Liver (tissue), 9 donors: ENCODE data around the gene FASN. TPM values are rescaled to one million over a fixed set of nuclear protein-coding genes. Genes with fewer than 3 reads are reported as not detected.
A peak's percentile ranks its signal among the peaks of the same experiment; 100 is the strongest.

Experiments used
- DNase-seq: peaks from one replicate; pipeline ENCODE4 v3.0.0-alpha.2; 2017; ENCODE audit warnings: low spot score
- H3K27ac ChIP-seq, 2 donors: one replicate each; pipeline ENCODE4 v1.7.0; 2013; ENCODE audit warnings: inconsistent platforms in 2 of 2, low read length in 2 of 2, control low read depth in 1 of 2, low read depth in 1 of 2, mild to moderate bottlenecking in 1 of 2
- H3K27me3 ChIP-seq, 4 donors: one replicate each; pipeline versions ENCODE4 v1.6.1 to v1.7.0; 2013; ENCODE audit warnings: low read length in 3 of 4, inconsistent platforms in 1 of 4, mild to moderate bottlenecking in 1 of 4, moderate library complexity in 1 of 4; ENCODE audit not compliant: control insufficient read depth in 4 of 4, insufficient read depth in 4 of 4
- H3K36me3 ChIP-seq, 4 donors: one replicate each; pipeline versions ENCODE4 v1.6.1 to v1.7.0; 2013; ENCODE audit warnings: low read length in 3 of 4, mild to moderate bottlenecking in 3 of 4, low read depth in 1 of 4, moderate library complexity in 1 of 4; ENCODE audit not compliant: control insufficient read depth in 4 of 4, insufficient read depth in 3 of 4
- H3K4me1 ChIP-seq, 4 donors: one replicate each; pipeline versions ENCODE4 v1.6.1 to v1.7.0; 2013; ENCODE audit warnings: low read length in 3 of 4, mild to moderate bottlenecking in 3 of 4, moderate library complexity in 1 of 4; ENCODE audit not compliant: control insufficient read depth in 4 of 4, insufficient read depth in 4 of 4
- H3K4me3 ChIP-seq, 3 donors: one replicate each; pipeline versions ENCODE4 v1.6.1 to v1.7.0; 2013; ENCODE audit warnings: low read length in 3 of 3, control low read depth in 1 of 3, low read depth in 1 of 3, mild to moderate bottlenecking in 1 of 3
- H3K9ac ChIP-seq, 2 donors: one replicate each; pipeline ENCODE4 v1.7.0; 2013; ENCODE audit warnings: low read length in 2 of 2, mild to moderate bottlenecking in 2 of 2, moderate library complexity in 2 of 2, control low read depth in 1 of 2, low read depth in 1 of 2
- H3K9me3 ChIP-seq, 4 donors: one replicate each; pipeline versions ENCODE4 v1.6.1 to v1.7.0; 2013; ENCODE audit warnings: low read length in 3 of 4; ENCODE audit not compliant: control insufficient read depth in 4 of 4
- ATF3 ChIP-seq: IDR thresholded peaks from 2 replicates; pipeline ENCODE4 v1.6.1; 2016; ENCODE audit warnings: antibody characterized with exemption
- CTCF ChIP-seq: fragments of 150-350 bp; IDR thresholded peaks from 2 replicates; pipeline ENCODE4 v1.5.1; 2017; ENCODE audit warnings: improper control_type of control experiment, low read depth, low read length; ENCODE audit not compliant: missing input control
- EGR1 ChIP-seq, 2 donors: IDR thresholded peaks; 2 replicates each; pipeline ENCODE4 v1.6.1; 2016 to 2018; ENCODE audit warnings: antibody characterized with exemption in 2 of 2, low read depth in 2 of 2
- FOXA1 ChIP-seq: IDR thresholded peaks from 2 replicates; pipeline ENCODE4 v1.6.1; 2016; ENCODE audit warnings: antibody characterized with exemption
- FOXA2 ChIP-seq: IDR thresholded peaks from 2 replicates; pipeline ENCODE4 v1.6.1; 2016; ENCODE audit warnings: antibody characterized with exemption
- GABPA ChIP-seq, 2 donors: IDR thresholded peaks in 1 of 2; conservative IDR thresholded peaks in 1 of 2; 2 replicates each; pipeline ENCODE4 v1.6.1; 2016; ENCODE audit warnings: antibody characterized with exemption in 2 of 2, mild to moderate bottlenecking in 1 of 2, moderate library complexity in 1 of 2
- HNF4A ChIP-seq, 2 donors: conservative IDR thresholded peaks; 2 replicates each; pipeline ENCODE4 v1.6.1; 2016; ENCODE audit warnings: antibody characterized with exemption in 2 of 2, mild to moderate bottlenecking in 2 of 2
- HNF4G ChIP-seq: IDR thresholded peaks from 2 replicates; pipeline ENCODE4 v1.6.1; 2016; ENCODE audit warnings: antibody characterized with exemption
- JUND ChIP-seq, 2 donors: IDR thresholded peaks; 2 replicates each; pipeline ENCODE4 v1.6.1; 2016; ENCODE audit warnings: antibody characterized with exemption in 2 of 2
- MAX ChIP-seq: IDR thresholded peaks from 2 replicates; pipeline ENCODE4 v1.6.1; 2016; ENCODE audit warnings: antibody characterized with exemption
- NR2F2 ChIP-seq: IDR thresholded peaks from 2 replicates; pipeline ENCODE4 v1.6.1; 2016; ENCODE audit warnings: antibody characterized with exemption
- RAD21 ChIP-seq, 2 donors: IDR thresholded peaks; 2 replicates each; pipeline ENCODE4 v1.6.1; 2016; ENCODE audit warnings: antibody characterized with exemption in 2 of 2, mild to moderate bottlenecking in 2 of 2
- REST ChIP-seq: IDR thresholded peaks from 2 replicates; pipeline ENCODE4 v1.6.1; 2016; ENCODE audit warnings: antibody characterized with exemption, mild to moderate bottlenecking
- RXRA ChIP-seq, 2 donors: IDR thresholded peaks; 2 replicates each; pipeline ENCODE4 v1.6.1; 2017 to 2018; ENCODE audit warnings: antibody characterized with exemption in 2 of 2, mild to moderate bottlenecking in 1 of 2
- SP1 ChIP-seq: IDR thresholded peaks from 2 replicates; pipeline ENCODE4 v1.6.1; 2018; ENCODE audit warnings: antibody characterized with exemption, mild to moderate bottlenecking
- TAF1 ChIP-seq: conservative IDR thresholded peaks from 2 replicates; pipeline ENCODE4 v1.6.1; 2016; ENCODE audit warnings: antibody characterized with exemption, mild to moderate bottlenecking
- YY1 ChIP-seq: IDR thresholded peaks from 2 replicates; pipeline ENCODE4 v1.6.1; 2016; ENCODE audit warnings: antibody characterized with exemption, mild to moderate bottlenecking
- ZBTB33 ChIP-seq: IDR thresholded peaks from 2 replicates; pipeline ENCODE4 v1.6.1; 2016; ENCODE audit warnings: antibody characterized with exemption
- WGBS: extraction: QIAGEN DNeasy Blood & Tissue Kit; methylation state at CpG from one replicate; pipeline ENCODE4 v1.1.7; 2013; 5-methylcytosine and 5-hydroxymethylcytosine counted together
- polyA plus RNA-seq, 2 donors: library from polyadenylated mRNA; stranded (reverse) in 1 of 2; unstranded in 1 of 2; fragments of 200-250 nt in 1 of 2; fragments of >200 nt in 1 of 2; fragmentation: Nextera tagmentation in 1 of 2; extraction: Ambion mirVana in 1 of 2; gene quantifications; one replicate each; pipeline versions ENCODE4 v1.2.1 to v1.2.3, GENCODE V29; 2013 to 2015
- total RNA-seq, 2 donors: library from RNA; depleted of rRNA; stranded (reverse); fragments of >200 nt; gene quantifications; one replicate each; pipeline ENCODE4 v1.2.3, GENCODE V29; 2014
- donor health status: healthy.
- donor health status: healthy.
- donor health status: healthy.
- donor health status: healthy.
- donor health status: healthy.

Gene FASN
- total and polyA plus RNA-seq, 4 donors = 53.1 to 229 (median 130) TPM

GRCh38 chr17:82101767-82102679 lies 4.0 kb upstream of the FASN start:
- DNase-seq = peak; percentile 57
- H3K9me3 ChIP-seq = no peaks in the 10 kb centered on the region
- 30% methylated on average over 18 of the region's 18 CpGs for WGBS
- peak overlapping the region; percentile 96 to 98 for H3K27ac ChIP-seq
- TF ChIP-seq FOXA1 (peak; percentile 44), NR2F2 (peak; percentile 36), ZBTB33 (peak; percentile 77), SP1 (peak; percentile 92), HNF4A (conservative IDR thresholded peaks at IDR 0.05) (peak; percentile 80 to 84), CTCF (no peak), FOXA2 (peak; percentile 76), RAD21 (IDR thresholded peaks at IDR 0.05) (peak in 1 of 2 donors; percentile 58), ATF3 (peak; percentile 59), EGR1 (IDR thresholded peaks at IDR 0.05; ENCODE audit: low read depth in 2 of 2) (peak; percentile 62 to 67), JUND (IDR thresholded peaks at IDR 0.05) (peak in 1 of 2 donors; percentile 82), RXRA (IDR thresholded peaks at IDR 0.05) (peak; percentile 92 to 97), TAF1 (no peak), HNF4G (peak; percentile 32), GABPA (IDR thresholded peaks at IDR 0.05 in 1 of 2, conservative IDR thresholded peaks at IDR 0.05 in 1 of 2) (peak in 1 of 2 donors; percentile 59), MAX (peak; percentile 88), REST (peak; percentile 67), YY1 (peak; percentile 64)
- peak overlapping the region in 1 of 3 donors; percentile 2 for H3K4me3 ChIP-seq
- peaks cover 37 to 84% (median 59%) of the 10 kb centered on the region in 4 donors for H3K4me1 ChIP-seq
- no peaks in the 10 kb centered on the region for H3K36me3 ChIP-seq
- H3K9ac ChIP-seq = peak overlapping the region; percentile 3 to 55
- H3K27me3 ChIP-seq = no peaks in the 10 kb centered on the region
